Activated CD4-positive, alpha-beta T cell treated with anti-CD3 and anti-CD28 coated beads for 48 hours (primary cell): ENCODE results near the gene KRT83.

ENCODE experiments used
- DNase-seq: peaks from one replicate; pipeline ENCODE4 v3.0.0-alpha.2; 2020

Gene KRT83

DNA sequence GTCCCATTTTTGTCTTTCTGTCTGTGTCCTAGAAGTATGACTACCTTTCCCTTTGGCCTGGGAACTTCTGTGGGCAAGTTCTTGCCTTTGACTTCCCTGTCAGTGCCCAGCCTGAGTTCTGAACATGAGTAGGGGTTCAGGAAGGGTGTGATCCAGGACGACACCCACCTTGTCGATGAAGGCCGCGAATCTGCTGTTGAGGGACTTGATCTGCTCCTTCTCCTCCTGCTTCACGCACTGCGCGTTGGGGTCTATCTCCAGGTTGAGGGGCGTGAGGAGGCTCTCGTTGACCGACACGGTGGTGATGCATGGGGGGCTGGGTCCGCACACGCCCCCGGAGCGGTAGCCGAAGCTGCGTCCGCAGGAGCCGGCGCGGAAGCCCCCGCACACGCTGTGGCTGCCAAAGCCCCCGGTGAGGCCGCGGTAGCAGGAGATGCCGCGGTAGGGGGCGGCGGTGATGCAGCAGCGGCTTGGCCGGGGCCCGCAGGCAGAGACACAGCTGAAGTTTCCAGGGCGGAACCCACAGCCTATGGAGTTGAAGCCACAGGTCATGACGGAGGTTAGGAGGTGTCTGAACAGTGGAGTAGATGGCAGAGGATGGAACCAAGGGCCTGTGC lies at the start of gene KRT83:
Gene KRT83, minus strand, starts transcription at position 615 of the 617 bp plus-strand sequence. Its CDS starts 63 bp downstream, at position 552.
- no peak for DNase-seq

DNA sequence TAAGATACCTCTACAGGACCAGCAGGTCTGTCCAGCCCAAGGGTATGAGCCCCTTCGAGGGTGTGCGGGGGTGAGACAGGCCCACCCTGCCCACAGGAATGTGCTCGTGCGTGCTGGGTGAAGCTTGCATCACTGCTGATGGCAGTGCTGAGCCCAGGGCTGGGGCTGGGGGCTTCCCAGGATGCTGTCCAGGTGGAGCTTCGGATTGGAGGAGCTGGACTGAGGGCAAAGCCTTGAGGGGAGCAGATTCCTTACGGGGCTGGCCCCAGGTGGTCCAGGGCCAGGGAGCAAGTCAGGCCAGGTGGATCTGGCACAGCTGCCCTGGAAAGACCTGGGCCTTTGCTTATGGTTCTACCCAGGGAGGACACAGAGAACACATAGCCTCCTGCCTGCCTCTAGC lies 48.6 kb upstream of the KRT83 start:
- DNase-seq: no peak

DNA sequence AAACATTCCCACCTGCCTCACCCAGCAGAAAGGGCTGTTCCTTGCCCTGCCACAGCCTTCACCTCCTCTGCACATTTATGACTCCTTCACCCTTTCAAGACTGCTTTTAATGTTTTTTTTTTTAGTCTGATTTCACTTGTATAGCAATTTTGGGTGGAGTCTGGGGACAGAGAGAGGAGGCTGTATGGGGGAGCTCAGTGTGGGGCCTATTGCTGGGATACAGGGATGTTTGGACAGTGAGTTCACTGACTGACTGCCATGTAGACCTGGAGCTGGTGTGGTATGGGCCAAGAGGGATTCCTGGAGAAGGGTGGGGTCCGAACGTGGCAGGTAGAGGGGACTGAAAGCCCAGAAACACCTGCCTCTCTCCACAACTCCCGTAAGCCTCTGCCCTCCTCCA lies 48.0 kb upstream of the KRT83 start:
- DNase-seq: no peak

- no peak for DNase-seq
Observed at GRCh38 chr12:52368508-52368907, 47.3 kb upstream of the KRT83 start.

GRCh38 chr12:52367876-52368275 lies 46.7 kb upstream of the KRT83 start:
- DNase-seq: no peak

GRCh38 chr12:52366738-52367485 lies 45.7 kb upstream of the KRT83 start, which contains the start of gene KRT85:
KRT85 (minus strand) TSS chr12:52367481; CDS start chr12:52367405, 76 bp downstream.
- DNase-seq: no peak

GRCh38 chr12:52364901-52365489 lies 43.8 kb upstream of the KRT83 start:
- no peak for DNase-seq

DNA sequence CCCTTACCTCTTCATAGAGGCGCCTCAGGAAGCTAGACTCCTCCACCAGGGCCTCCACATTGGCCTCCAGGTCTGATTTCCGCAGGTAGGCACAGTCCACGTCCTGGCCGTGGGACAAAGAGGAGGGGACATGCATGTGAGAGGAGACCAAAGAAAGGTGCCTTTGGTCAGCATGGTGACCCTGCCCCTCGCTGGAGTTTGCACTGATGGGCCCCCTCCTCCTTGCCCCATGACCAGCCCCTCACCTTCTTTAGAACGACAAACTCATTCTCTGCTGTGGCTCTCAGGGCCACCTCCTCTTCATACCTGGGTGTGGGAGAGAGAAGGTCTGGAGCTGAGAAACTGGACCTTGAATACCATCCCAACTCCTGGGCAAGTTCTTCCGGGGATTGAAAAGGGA lies 42.9 kb upstream of the KRT83 start:
- DNase-seq: no peak

GRCh38 chr12:52363111-52363679 lies 42.0 kb upstream of the KRT83 start:
- DNase-seq: no peak

DNA sequence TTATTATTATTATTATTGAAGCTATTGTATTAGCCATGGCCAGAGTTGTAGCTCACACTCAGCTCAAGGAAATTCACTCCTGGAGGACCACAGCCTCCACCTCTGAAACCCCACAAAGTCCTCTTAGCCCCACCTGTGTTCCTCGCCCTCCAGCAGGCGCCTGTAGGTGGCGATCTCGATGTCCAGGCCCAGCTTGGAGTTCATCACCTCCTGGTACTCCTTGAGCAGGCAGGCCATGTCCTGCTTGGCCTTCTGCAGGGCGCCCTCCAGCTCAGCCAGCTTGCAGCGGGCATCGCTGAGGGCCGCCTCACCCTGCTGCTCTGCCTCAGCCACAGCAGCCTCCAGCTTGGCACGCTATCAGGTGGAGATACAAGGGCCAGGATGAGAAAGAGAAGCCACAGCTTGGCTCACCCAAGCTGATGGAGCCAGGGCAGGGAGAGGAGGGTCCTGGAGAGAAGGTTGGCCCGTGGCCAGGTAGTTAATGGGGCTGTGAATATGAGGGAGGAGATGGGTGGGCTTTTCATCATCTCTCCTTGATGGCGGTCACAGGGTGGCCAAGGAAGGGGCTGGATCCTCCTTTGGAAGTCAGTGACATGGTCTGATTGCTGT lies 41.0 kb upstream of the KRT83 start:
- peak; percentile 38 for DNase-seq

DNA sequence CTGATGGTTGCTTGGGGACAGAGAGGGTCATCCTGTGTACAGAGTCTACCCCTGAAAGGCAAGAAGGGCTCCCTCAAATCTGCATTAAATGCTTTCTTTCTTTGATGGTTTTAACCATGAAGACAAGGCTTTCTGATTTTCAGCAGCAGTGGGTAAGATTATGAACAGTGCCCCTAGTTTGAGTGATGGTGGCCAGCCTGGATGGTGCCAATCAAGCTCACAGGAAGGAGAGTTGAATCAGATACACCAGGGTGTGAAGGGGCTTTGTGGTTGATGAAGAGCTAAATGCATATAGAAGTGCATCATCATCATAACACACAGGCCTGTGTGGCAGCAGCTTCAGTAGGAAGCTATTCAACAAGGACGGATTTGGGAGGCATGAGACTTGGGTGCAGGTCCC lies 40.4 kb upstream of the KRT83 start:
- DNase-seq: no peak

DNA sequence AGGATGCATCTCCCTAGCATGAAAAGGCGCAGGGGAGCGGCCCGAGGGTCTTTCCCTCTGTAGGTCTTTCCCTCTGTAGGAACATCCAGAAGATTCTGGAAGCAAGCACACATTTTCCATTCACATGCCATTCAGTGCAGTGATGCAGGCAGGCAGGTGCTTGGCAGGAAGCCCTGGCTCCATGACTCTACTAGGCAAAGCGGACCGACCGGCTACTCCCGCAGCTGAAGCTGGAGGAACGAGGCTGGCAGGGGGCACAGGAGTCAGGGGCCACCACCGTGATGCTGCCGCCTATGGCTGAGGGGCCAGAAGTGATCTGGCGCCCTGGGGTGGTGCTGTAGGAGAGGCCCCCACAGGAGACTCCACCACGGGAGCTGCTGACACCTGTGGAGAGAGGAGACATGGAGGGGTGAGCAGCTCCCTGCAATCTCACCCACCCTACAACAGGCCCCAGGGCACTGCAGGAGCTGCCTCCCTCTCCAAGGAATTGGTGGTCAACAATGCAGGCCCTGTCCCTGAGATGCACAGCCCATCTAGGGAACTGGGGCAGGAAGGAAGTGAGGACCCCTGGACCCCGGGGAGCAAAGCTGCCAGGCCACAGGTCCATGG lies 39.6 kb upstream of the KRT83 start:
- DNase-seq: no peak

- DNase-seq: no peak
Observed at GRCh38 chr12:52360106-52360662, 39.0 kb upstream of the KRT83 start.

DNA sequence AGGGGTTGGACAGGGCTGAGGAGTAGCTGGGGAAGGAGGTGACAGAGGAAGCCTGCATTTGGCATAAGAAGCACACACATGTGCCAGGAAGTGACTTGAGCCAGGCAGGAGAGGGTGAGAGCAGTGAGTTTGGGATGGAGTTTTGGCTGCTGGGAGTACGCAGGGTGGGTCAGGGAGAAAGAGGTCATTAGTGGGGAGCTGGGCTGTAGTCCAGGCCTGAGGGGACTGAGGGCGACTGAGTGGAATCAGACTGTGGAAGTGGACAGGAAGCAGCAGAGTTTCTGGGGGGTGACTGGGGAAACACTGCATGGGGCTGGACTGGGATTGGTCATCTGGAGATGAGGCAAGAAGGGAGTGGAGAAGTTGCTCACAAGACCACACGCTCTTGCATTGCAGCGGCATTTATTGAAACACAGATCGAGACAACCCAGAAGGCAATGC lies 38.4 kb upstream of the KRT83 start:
- no peak for DNase-seq

- DNase-seq: peak; percentile 11
Observed at GRCh38 chr12:52358575-52359350, 37.6 kb upstream of the KRT83 start.

GRCh38 chr12:52356762-52357580 lies 35.8 kb upstream of the KRT83 start:
- no peak for DNase-seq

DNA sequence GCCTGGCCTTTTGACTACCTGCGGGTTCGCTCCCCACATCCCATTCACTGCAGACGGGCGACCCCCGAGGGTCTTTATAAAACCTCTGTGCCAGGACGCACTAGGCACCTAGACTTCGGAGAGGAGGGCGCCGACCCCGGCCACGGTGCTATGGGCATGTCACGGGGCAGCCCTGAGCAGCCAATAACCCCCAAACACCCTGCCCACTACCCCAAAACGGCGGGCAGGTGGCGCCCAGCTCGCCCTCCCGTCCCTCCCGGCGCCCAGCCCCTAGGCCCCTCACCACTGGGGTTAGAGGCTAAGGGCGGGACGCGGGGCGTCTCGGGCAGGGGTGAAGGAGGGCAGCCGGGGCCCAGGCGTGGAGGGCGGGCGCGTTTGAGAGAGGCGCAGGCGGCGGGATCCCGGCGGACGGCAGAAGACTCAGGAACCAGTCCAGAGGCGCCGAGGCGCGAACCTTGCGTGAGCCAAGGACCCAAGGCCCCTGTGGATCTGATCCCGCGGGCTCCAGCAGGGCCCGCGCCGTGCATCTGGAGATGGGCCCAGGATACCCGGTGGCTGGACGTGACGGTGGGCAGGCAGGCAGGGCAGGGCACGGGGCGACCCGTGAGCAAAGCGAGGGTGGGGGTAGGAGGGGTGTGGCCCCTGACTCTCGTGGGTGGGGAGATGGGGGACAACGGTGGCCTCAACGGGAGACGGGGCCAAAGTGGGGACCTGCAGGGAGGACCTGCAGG lies 35.0 kb upstream of the KRT83 start:
- DNase-seq: no peak

DNA sequence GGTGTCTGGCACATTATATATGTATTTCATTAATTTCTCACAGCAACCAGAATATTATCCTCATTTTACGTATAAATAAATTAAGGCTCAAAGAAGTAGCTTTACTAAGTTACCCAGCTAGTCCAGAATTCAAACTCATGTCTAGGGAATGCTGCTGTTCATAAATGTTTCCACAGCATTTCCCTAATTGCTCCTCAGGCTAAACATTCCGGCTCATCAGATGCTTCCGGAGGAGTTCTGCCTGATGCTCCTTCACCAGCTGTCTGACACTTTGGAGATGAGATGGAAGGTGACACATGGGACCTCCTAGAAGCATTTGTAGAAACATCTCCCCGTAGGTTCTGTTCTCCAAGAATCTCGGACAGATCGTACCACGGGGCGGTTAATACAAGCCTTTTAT lies 34.0 kb upstream of the KRT83 start:
- DNase-seq: no peak

GRCh38 chr12:52354200-52354599 lies 33.0 kb upstream of the KRT83 start:
- DNase-seq: no peak

GRCh38 chr12:52353766-52354165 lies 32.6 kb upstream of the KRT83 start:
- no peak for DNase-seq
